Activated CD4-positive, alpha-beta T cell treated with anti-CD3 and anti-CD28 coated beads for 36 hours (primary cell): ENCODE measurements around the gene IRGC. TPM values are rescaled to one million over a fixed set of nuclear protein-coding genes. Genes with fewer than 3 reads are reported as not detected.

ENCODE experiments used
- ATAC-seq: fragments of 200-7000 bp; cut with Tn5 transposase; one replicate; pipeline ENCODE4 v1.10.0; 2021; ENCODE audit warnings: mild to moderate bottlenecking, moderate library complexity
- CTCF ChIA-PET: fragments of 350-600 bp; sonication (Branson Sonifier 250); formaldehyde crosslinking; loops from one replicate; lab custom pipeline; 2021; ENCODE audit warnings: antibody characterized with exemption; lab: Charles Lee
- POLR2A ChIA-PET: fragments of 350-600 bp; sonication (Branson Sonifier 250); formaldehyde crosslinking; loops from one replicate; lab custom pipeline; 2021; ENCODE audit warnings: antibody characterized with exemption, inconsistent platforms; lab: Charles Lee
- DNase-seq: peaks from one replicate; pipeline ENCODE4 v3.0.0-alpha.2; 2020
- H3K27ac Mint-ChIP-seq: one replicate; pipeline ENCODE4 v1.8.0; 2021; ENCODE audit warnings: mixed read lengths
- H3K27me3 Mint-ChIP-seq: one replicate; pipeline ENCODE4 v1.8.0; 2021; ENCODE audit warnings: mixed read lengths
- H3K36me3 Mint-ChIP-seq: one replicate; pipeline ENCODE4 v1.8.0; 2021; ENCODE audit warnings: low read depth, mixed read lengths
- H3K4me1 Mint-ChIP-seq: one replicate; pipeline ENCODE4 v1.8.0; 2021; ENCODE audit warnings: mixed read lengths
- H3K4me3 Mint-ChIP-seq: one replicate; pipeline ENCODE4 v1.8.0; 2021; ENCODE audit warnings: mild to moderate bottlenecking, moderate library complexity, mixed read lengths
- H3K9me3 Mint-ChIP-seq: one replicate; pipeline ENCODE4 v1.8.0; 2021; ENCODE audit warnings: low read depth, mixed read lengths
- intact Hi-C, 2 experiments: fragments of 100-400 bp; cut with DNase I in 1 of 2; cut with micrococcal nuclease in 1 of 2; formaldehyde crosslinking; loops; one replicate each; pipeline versions ENCODE4 v1.14.2 to v1.15.1; 2022 to 2024; cut with DNase I, micrococcal nuclease
- total RNA-seq, 2 experiments: library from RNA; stranded (reverse); gene quantifications; one replicate each; pipeline ENCODE4 v1.2.3, GENCODE V29; 2021

Gene IRGC
- total RNA-seq, 2 experiments from 2014 or later, result not detected

GRCh38 chr19:43724896-43725295 lies 9.0 kb downstream of the IRGC start:
- Mint-ChIP-seq H3K9me3 (no peaks in the 10 kb centered on the region), H3K27ac (no peak overlapping the region), H3K36me3 (peaks cover 16% of the 10 kb centered on the region), H3K27me3 (no peaks in the 10 kb centered on the region), H3K4me1 (peaks cover 8% of the 10 kb centered on the region), H3K4me3 (no peak overlapping the region)
- ChIA-PET CTCF (interaction anchor here (0.7 to 1.2 kb wide), 3 partner anchors 20 to 315 kb away, joined by 3 read pairs; no protein-coding TSS in a partner anchor), POLR2A (no interaction called here)
- intact Hi-C loops, result loop anchor here in 1 of 2 experiments (5.0 kb wide), 1 partner anchor 53 kb away; the partner anchor contains the start of gene PLAUR
- ATAC-seq (no peak), DNase-seq (no peak)

GRCh38 chr19:43725468-43725867 lies 9.6 kb downstream of the IRGC start:
- CTCF ChIA-PET, result interaction anchor here (0.7 to 1.2 kb wide), 5 partner anchors 10 to 314 kb away, joined by 3 read pairs; no protein-coding TSS in a partner anchor
- H3K9me3 Mint-ChIP-seq, result no peaks in the 10 kb centered on the region
- no peaks in the 10 kb centered on the region for H3K27me3 Mint-ChIP-seq
- peaks cover 20% of the 10 kb centered on the region for H3K36me3 Mint-ChIP-seq
- H3K4me3 Mint-ChIP-seq, result no peak overlapping the region
- H3K27ac Mint-ChIP-seq, result no peak overlapping the region
- POLR2A ChIA-PET, result interaction anchor here (0.5 kb wide), 1 partner anchor 197 kb away, joined by 3 read pairs; no protein-coding TSS in a partner anchor
- H3K4me1 Mint-ChIP-seq, result peaks cover 8% of the 10 kb centered on the region
- DNase-seq (no peak), ATAC-seq (no peak)
- intact Hi-C loops, result no loop called here

GRCh38 chr19:43726736-43727592 lies 11.1 kb downstream of the IRGC start:
- H3K27ac Mint-ChIP-seq, result no peak overlapping the region

GRCh38 chr19:43727593-43727853 lies 11.6 kb downstream of the IRGC start:
- ATAC-seq (no peak), DNase-seq (no peak)
- peaks cover 20% of the 10 kb centered on the region for H3K36me3 Mint-ChIP-seq
- H3K4me3 Mint-ChIP-seq, result no peak overlapping the region
- peaks cover 4% of the 10 kb centered on the region for H3K4me1 Mint-ChIP-seq
- H3K27me3 Mint-ChIP-seq, result no peaks in the 10 kb centered on the region
- intact Hi-C loops, result no loop called here
- H3K27ac Mint-ChIP-seq, result no peak overlapping the region
- POLR2A ChIA-PET, result no interaction called here
- CTCF ChIA-PET, result interaction anchor here (0.9 kb wide), 1 partner anchor 75 kb away, joined by 3 read pairs; no protein-coding TSS in a partner anchor
- no peaks in the 10 kb centered on the region for H3K9me3 Mint-ChIP-seq

More at GRCh38 chr19:43726736-43727592, 11.1 kb downstream of the IRGC start:
- Mint-ChIP-seq H3K4me3 (no peak overlapping the region), H3K36me3 (peaks cover 20% of the 10 kb centered on the region), H3K4me1 (peaks cover 4% of the 10 kb centered on the region), H3K27me3 (no peaks in the 10 kb centered on the region), H3K9me3 (no peaks in the 10 kb centered on the region)
- no peak for ATAC-seq
- DNase-seq, result no peak
- ChIA-PET CTCF (interaction anchor here (0.9 kb wide), 2 partner anchors 58 to 75 kb away, joined by 3 read pairs; no protein-coding TSS in a partner anchor), POLR2A (no interaction called here)
- intact Hi-C loops, result no loop called here

GRCh38 chr19:43729919-43730318 lies 14.0 kb downstream of the IRGC start:
- Mint-ChIP-seq H3K27me3 (no peaks in the 10 kb centered on the region), H3K27ac (no peak overlapping the region)
- CTCF ChIA-PET, result interaction anchor here (1.6 kb wide), 1 partner anchor 15 kb away, joined by 6 read pairs; no protein-coding TSS in a partner anchor

GRCh38 chr19:43731346-43731745 lies 15.5 kb downstream of the IRGC start:
- intact Hi-C loops, result no loop called here
- Mint-ChIP-seq H3K9me3 (no peaks in the 10 kb centered on the region), H3K27ac (no peak overlapping the region), H3K36me3 (peaks cover 34% of the 10 kb centered on the region), H3K27me3 (no peaks in the 10 kb centered on the region), H3K4me1 (no peaks in the 10 kb centered on the region), H3K4me3 (no peak overlapping the region)
- no peak for DNase-seq
- CTCF ChIA-PET, result interaction anchor here (1.6 kb wide), 1 partner anchor 14 kb away, joined by 6 read pairs; no protein-coding TSS in a partner anchor
- ATAC-seq, result no peak
- POLR2A ChIA-PET, result no interaction called here

More at GRCh38 chr19:43729919-43730318, 14.0 kb downstream of the IRGC start:
- Mint-ChIP-seq H3K9me3 (no peaks in the 10 kb centered on the region), H3K36me3 (peaks cover 26% of the 10 kb centered on the region), H3K4me1 (peaks cover 4% of the 10 kb centered on the region), H3K4me3 (no peak overlapping the region)
- intact Hi-C loops, result no loop called here
- ATAC-seq, result no peak
- no peak for DNase-seq
- POLR2A ChIA-PET, result no interaction called here

- ChIA-PET POLR2A (no interaction called here), CTCF (no interaction called here)
- H3K4me3 Mint-ChIP-seq, result no peak overlapping the region
- H3K36me3 Mint-ChIP-seq, result peaks cover 37% of the 10 kb centered on the region
- ATAC-seq, result no peak
- DNase-seq, result no peak
- intact Hi-C loops, result no loop called here
- no peaks in the 10 kb centered on the region for H3K9me3 Mint-ChIP-seq
- no peak overlapping the region for H3K27ac Mint-ChIP-seq
- H3K27me3 Mint-ChIP-seq, result no peaks in the 10 kb centered on the region
- H3K4me1 Mint-ChIP-seq, result no peaks in the 10 kb centered on the region
Measured at GRCh38 chr19:43731846-43732245, 16.0 kb downstream of the IRGC start.

- Mint-ChIP-seq H3K27ac (no peak overlapping the region), H3K27me3 (no peaks in the 10 kb centered on the region), H3K36me3 (peaks cover 40% of the 10 kb centered on the region), H3K9me3 (no peaks in the 10 kb centered on the region), H3K4me1 (no peaks in the 10 kb centered on the region), H3K4me3 (no peak overlapping the region)
- CTCF ChIA-PET, result interaction anchor here (1.1 kb wide), 1 partner anchor 9 kb away, joined by 3 read pairs; no protein-coding TSS in a partner anchor
- intact Hi-C loops, result no loop called here
- DNase-seq, result no peak
- POLR2A ChIA-PET, result no interaction called here
- no peak for ATAC-seq
Measured at GRCh38 chr19:43735013-43735412, 19.1 kb downstream of the IRGC start.

GRCh38 chr19:43735957-43736356 lies 20.1 kb downstream of the IRGC start:
- ChIA-PET CTCF (interaction anchor here (0.8 to 1.3 kb wide), 5 partner anchors 9 to 74 kb away, joined by 3 to 4 read pairs (median 3); no protein-coding TSS in a partner anchor), POLR2A (no interaction called here)
- DNase-seq, result no peak
- Mint-ChIP-seq H3K4me1 (no peaks in the 10 kb centered on the region), H3K36me3 (peaks cover 43% of the 10 kb centered on the region), H3K4me3 (no peak overlapping the region), H3K27ac (no peak overlapping the region), H3K27me3 (no peaks in the 10 kb centered on the region), H3K9me3 (no peaks in the 10 kb centered on the region)
- no peak for ATAC-seq
- intact Hi-C loops, result no loop called here

- ATAC-seq, result no peak
- H3K27ac Mint-ChIP-seq, result no peak overlapping the region
- H3K4me1 Mint-ChIP-seq, result no peaks in the 10 kb centered on the region
- H3K4me3 Mint-ChIP-seq, result no peak overlapping the region
- intact Hi-C loops, result no loop called here
- ChIA-PET CTCF (interaction anchor here (0.6 to 0.7 kb wide), 4 partner anchors 16 to 345 kb away, joined by 3 to 4 read pairs (median 4); no protein-coding TSS in a partner anchor), POLR2A (no interaction called here)
- no peaks in the 10 kb centered on the region for H3K27me3 Mint-ChIP-seq
- H3K36me3 Mint-ChIP-seq, result peaks cover 55% of the 10 kb centered on the region
- no peak for DNase-seq
- H3K9me3 Mint-ChIP-seq, result no peaks in the 10 kb centered on the region
Measured at GRCh38 chr19:43738780-43739211, 22.9 kb downstream of the IRGC start.

- POLR2A ChIA-PET, result no interaction called here
- DNase-seq (no peak), ATAC-seq (no peak)
- no peak overlapping the region for H3K27ac Mint-ChIP-seq
- H3K4me1 Mint-ChIP-seq, result no peaks in the 10 kb centered on the region
- H3K36me3 Mint-ChIP-seq, result peaks cover 62% of the 10 kb centered on the region
- no peaks in the 10 kb centered on the region for H3K27me3 Mint-ChIP-seq
- CTCF ChIA-PET, result no interaction called here
- H3K9me3 Mint-ChIP-seq, result no peaks in the 10 kb centered on the region
- intact Hi-C loops, result no loop called here
- no peak overlapping the region for H3K4me3 Mint-ChIP-seq
Measured at GRCh38 chr19:43739439-43740235, 23.8 kb downstream of the IRGC start.
